GM12873 (cell line): ENCODE results near the gene PTPRM.

ENCODE experiments used
- TF ChIP-seq, protein P1 (sequence below): IDR thresholded peaks from 2 replicates; pipeline ENCODE4 v1.5.1; 2012; ENCODE audit warnings: low read depth, mild to moderate bottlenecking, moderate library complexity, low read length, control low read depth; ENCODE audit not compliant: insufficient read depth; ENCODE audit errors: missing control alignments

The PTPRM gene

DNA sequence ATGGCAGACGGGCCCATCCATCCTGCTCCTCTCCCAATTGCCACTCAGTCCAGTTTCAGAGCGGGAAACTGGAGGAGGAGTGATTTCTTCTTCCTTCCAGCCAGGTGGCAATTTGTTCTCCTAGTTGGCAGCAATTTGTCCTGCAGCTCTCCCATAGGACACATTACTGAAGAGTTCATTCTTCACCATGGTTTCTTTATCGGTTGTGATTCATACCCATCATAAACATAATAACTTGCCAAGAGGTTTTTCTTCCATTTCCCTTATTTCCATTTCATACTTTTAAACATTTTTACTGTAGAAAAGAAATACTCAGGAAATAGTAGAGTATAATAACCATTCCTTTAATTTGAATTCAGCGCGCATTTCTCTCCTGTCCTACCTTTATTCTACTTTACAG, 664.2 kb downstream of the PTPRM start:
- TF ChIP-seq, protein P1, sequence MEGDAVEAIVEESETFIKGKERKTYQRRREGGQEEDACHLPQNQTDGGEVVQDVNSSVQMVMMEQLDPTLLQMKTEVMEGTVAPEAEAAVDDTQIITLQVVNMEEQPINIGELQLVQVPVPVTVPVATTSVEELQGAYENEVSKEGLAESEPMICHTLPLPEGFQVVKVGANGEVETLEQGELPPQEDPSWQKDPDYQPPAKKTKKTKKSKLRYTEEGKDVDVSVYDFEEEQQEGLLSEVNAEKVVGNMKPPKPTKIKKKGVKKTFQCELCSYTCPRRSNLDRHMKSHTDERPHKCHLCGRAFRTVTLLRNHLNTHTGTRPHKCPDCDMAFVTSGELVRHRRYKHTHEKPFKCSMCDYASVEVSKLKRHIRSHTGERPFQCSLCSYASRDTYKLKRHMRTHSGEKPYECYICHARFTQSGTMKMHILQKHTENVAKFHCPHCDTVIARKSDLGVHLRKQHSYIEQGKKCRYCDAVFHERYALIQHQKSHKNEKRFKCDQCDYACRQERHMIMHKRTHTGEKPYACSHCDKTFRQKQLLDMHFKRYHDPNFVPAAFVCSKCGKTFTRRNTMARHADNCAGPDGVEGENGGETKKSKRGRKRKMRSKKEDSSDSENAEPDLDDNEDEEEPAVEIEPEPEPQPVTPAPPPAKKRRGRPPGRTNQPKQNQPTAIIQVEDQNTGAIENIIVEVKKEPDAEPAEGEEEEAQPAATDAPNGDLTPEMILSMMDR: no peak

DNA sequence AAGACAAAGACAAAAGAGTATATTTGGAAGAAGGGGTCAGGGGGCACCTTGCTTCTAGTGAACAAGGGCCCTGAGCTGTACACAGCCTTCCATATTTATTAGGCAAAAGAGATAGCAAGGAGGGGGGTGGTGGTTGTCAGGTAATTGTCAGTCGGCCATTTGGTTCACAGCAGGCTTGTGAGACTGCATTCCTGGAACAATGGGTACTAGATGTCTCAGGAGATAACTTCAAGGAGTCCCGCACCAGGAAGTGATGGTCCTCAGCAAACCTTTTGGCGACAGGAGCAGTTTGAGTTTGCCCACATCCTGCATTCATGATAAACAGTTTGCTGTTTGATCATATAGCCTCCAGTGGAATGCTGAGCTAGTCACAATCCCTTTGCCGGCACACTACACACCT, 665.7 kb downstream of the PTPRM start:
- TF ChIP-seq, protein P1: no peak

DNA sequence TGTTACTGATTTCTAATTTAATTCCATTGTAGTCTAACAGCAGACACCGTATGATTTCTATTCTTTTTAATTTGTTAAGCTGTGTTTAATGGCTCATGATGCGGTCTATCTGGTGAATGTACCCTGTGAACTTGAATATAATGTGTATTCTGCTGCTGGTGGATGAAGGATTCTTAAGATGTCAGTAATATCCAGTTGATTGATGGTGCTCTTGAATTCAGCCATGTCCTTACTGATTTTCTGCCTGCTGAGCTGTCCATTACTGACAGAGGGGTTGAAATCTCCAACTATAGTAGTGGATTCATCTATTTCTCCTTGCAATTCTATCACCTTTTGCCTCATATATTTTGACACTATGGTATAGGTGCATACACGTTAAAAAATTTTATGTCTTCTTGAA, 668.8 kb downstream of the PTPRM start:
- TF ChIP-seq, protein P1: no peak

DNA sequence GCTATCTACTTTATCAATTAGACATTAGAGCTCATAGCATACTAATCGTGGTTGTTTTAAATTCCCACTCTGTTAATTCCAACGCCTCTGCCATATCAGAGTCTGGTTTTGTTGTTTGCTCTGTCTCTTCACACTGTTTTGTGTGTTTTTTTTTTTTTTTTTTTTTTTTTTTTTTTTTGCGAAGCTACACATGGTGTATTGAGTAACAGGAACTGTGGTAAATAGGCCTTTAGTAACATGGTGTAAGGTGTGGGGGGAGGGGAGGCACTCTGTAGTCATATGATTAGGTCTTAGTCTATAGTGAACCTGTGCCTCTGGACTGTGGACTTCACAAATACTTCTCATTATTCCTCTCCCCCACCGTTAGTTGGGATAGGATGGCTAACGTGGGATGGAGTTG, 671.4 kb downstream of the PTPRM start:
- TF ChIP-seq, protein P1: no peak

DNA sequence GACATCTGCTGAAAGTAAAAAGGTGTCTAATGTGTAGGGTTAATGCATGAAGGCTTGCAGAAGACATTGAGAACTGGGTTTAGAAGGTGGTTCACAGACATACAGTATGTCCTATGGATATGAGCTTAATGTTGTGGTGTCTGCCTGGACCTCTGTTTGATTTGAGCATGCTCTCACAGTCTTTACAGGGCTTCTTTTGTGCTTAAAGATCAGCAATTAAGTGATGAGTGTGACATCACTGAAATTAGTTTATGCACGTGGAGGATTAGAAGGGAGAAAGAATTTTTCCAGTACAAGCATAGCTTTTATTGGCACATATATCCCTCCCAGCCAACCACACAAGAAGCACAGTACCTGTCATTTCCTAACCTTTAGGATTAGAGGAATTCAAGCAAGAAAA, 674.6 kb downstream of the PTPRM start:
- TF ChIP-seq, protein P1: no peak

DNA sequence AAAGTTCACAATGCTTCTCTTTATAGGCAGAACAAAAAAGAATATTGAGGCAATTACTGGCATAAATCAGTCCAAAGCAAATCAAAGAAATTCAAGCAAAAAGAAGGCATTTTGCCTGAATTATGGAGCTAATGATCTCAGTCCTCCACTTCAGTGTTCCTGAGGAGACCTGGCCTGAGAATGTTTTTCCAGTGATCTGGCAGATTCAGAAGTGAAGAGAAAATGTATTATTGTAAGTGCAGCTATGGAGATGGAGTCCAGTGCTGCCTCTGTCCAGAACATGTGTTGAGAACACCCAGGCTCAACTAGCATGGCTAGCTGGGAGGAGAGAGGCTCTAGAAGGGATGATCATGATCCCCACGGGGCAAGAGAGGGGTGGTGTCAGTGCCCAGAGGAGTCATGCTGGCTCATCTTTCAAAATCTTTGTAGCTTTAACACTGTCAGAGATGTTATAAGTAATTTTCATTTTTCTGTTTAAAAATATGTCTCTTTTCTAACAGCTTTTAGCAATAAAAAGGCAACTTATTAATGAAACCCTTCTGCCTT, 675.1 kb downstream of the PTPRM start:
- TF ChIP-seq, protein P1: no peak

DNA sequence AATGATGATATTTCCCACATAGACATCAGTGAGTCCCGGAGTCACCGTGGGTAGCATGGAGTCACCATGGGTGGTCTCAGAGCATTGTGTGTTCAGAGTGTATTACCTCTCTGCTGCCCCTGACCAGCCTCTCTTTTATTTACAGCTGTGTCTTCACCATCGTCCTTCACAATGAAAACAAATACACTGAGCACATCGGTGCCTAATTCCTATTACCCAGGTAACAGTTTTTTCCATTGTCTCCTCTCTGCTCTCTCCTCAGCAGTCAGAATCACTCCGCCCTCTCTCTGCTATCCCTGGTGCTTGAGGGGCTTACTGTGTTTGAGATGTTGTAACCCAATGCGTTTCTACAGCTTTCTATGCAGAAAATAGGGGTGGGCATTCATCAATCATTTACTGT, 680.6 kb downstream of the PTPRM start:
- TF ChIP-seq, protein P1: no peak
